ENCODE data around the gene NOP16.

Gene NOP16

DNA sequence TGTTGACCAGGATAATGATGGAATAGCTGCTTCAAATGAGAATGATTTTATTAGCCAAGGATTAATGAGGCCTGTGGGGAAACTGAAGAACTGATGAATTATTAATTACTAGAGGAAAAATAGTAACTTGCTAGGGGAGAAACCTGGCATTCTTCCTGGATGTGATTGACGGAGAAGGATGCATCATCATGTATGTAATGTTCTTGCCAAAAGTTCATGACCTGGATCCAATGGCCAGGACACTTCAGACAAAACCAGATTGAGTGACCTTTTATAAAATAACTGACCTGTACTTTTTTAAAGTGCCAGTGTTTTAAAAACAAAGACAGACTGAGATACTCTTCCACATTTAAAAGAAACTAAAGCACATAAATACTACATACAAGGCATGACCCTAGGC, 50.5 kb downstream of the NOP16 start:
- H3K4me3 ChIP-seq (ENCODE audit: low read length): no peak overlapping the region
- DNase-seq (ENCODE audit: low read depth, low spot score): no peak

DNA sequence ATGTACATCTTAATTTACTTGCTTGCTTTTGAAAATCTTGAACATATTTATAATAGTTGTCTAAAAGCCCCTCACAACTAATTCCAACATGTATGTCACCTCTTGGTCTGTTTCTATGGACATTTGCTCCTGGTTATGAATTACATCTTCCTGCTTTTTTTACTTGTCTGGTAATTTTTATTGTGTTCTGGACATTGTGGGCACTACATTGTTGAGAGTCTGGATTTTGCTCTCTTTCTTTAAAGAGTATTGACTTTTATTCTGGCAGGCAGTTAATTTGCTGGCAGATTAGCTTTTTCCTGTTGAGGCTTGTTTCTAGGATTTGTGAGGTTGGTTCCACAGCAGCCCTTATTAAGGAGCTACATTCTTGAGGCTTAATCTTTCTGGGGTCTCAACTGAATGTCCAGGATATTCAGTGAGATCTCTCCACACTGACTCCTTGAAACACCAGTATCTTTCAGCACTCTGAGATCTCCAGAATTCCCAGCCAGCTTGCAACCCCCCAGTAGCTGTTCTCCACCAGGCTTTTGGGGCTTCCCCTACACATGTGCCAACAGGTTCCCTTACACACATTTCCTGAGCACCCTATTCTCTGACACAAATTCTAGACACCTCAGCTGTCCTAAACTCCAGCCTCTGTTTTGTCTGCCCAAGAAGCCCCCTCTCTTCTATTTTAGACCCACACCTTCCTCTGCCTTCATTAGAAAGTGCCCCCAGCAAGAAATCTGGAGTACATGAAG, 54.2 kb downstream of the NOP16 start:
- H3K4me3 ChIP-seq (ENCODE audit: low read length): no peak overlapping the region
- no peak for DNase-seq (ENCODE audit: low read depth, low spot score)
